ENCODE results near the gene CDCA7L.

The CDCA7L gene

DNA sequence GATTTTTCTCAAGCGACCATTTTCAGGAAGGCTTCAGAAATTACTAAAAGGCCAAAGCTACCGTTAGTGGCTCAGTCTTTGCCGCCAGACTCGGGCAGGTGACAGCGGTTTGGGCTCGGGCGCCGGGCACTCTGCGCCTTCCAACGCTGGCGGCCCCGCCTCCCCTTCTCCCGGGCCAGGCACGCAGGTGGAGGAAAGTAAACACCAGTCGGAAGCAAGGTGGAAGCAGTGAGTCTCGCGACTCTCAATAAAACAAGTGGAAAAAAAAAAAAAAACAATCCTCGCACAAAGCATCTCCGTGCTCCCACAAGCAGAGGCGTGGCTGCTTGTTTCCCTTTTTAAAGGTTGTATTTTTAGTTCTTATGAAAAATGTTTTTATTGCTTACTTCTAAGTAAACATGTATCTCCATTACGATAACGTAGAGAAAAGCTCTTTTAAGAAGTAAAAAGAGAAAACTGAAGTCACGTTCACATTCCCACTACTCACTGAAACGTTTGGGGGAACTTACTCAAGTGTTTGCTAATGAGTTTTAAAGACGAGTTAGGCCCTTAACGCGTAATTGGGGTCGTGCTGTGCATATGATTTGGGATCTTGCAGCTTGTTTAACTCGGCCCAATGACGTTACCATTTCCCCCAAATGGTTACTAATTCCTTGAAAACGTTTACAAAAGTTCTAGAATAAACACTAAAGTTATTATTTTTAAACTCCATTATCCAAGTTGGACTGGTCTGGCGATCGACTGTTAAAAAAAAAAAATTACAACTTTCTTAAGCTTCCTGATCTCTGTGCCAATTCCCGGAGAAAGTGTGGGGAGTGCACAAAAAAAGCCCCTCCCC lies 864 bp downstream of the CDCA7L start:
- DNase-seq (ENCODE audit: low spot score), result no peak
- Histone ChIP-seq H3K27ac (no peak overlapping the region), H3K4me3 (peak overlapping the region; percentile 83)
- TF ChIP-seq, protein P1, sequence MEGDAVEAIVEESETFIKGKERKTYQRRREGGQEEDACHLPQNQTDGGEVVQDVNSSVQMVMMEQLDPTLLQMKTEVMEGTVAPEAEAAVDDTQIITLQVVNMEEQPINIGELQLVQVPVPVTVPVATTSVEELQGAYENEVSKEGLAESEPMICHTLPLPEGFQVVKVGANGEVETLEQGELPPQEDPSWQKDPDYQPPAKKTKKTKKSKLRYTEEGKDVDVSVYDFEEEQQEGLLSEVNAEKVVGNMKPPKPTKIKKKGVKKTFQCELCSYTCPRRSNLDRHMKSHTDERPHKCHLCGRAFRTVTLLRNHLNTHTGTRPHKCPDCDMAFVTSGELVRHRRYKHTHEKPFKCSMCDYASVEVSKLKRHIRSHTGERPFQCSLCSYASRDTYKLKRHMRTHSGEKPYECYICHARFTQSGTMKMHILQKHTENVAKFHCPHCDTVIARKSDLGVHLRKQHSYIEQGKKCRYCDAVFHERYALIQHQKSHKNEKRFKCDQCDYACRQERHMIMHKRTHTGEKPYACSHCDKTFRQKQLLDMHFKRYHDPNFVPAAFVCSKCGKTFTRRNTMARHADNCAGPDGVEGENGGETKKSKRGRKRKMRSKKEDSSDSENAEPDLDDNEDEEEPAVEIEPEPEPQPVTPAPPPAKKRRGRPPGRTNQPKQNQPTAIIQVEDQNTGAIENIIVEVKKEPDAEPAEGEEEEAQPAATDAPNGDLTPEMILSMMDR (IDR thresholded peaks at IDR 0.05), result no peak

- TF ChIP-seq, protein P1 (IDR thresholded peaks at IDR 0.05), result no peak
- Histone ChIP-seq H3K27ac (no peak overlapping the region), H3K4me3 (no peak overlapping the region)
- DNase-seq (ENCODE audit: low spot score), result no peak
Observed at GRCh38 chr7:21943436-21943835, 2.3 kb downstream of the CDCA7L start.

DNA sequence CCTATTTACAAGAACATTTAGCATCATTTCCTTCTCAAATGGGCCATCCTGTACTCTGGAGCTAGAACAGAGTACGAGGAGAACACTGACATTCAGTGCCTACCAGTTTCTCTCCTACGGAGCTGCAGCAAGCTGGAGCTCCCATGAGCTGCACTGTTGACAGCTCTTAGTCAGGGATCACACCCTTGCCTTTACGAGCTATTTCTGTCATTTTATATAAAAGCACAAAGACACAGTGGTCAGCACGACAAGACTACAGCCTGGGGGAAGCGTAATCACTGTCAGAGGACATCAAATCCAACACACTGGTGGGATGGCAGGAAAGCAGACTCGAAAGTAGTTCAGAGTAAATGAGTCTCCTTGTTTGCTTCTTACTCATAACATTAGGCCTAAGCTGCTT lies 2.7 kb downstream of the CDCA7L start:
- no peak overlapping the region for H3K27ac ChIP-seq
- no peak overlapping the region for H3K4me3 ChIP-seq
- TF ChIP-seq, protein P1 (IDR thresholded peaks at IDR 0.05), result no peak
- no peak for DNase-seq (ENCODE audit: low spot score)

- TF ChIP-seq, protein P1 (IDR thresholded peaks at IDR 0.05), result no peak
- Histone ChIP-seq H3K27ac (no peak overlapping the region), H3K4me3 (no peak overlapping the region)
- DNase-seq (ENCODE audit: low spot score), result no peak
Observed at GRCh38 chr7:21941611-21942141, 4.0 kb downstream of the CDCA7L start.

GRCh38 chr7:21939858-21940372 lies 5.8 kb downstream of the CDCA7L start:
- Histone ChIP-seq H3K4me3 (no peak overlapping the region), H3K27ac (no peak overlapping the region)
- TF ChIP-seq, protein P1 (IDR thresholded peaks at IDR 0.05), result no peak
- DNase-seq (ENCODE audit: low spot score), result no peak

DNA sequence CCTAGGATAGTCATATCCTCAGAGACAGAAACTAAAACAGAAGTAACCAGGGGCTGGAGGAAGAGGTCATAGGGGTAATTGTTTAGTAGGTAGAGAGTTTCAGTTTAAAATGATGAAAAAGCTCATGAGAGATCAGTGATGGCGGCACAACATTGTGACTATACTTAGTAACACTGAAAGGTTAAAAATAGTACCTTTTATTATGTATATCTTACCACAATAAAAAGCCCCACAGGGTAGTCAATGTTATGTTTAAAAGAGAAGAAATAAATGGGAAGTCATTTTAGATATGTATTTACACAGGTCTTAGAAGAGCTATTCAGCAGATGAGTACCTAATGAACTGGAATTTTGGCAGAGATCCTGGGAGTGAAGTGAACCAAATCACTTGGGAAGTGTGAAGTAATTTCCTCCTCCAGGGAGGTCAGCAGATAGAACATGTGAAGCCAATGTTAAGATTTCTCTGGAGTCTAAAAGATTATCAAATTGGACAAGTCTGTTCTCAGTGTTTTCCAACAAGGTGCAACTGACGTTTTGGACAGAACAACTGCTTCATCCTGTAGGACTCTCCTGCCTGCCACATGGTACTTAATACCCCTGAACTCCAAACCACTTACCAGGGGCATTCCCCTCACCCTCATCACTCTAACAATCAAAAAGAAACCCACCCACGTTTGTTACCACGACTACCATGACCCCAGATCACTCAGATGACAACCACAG lies 6.4 kb downstream of the CDCA7L start:
- TF ChIP-seq, protein P1 (IDR thresholded peaks at IDR 0.05), result no peak
- Histone ChIP-seq H3K4me3 (no peak overlapping the region), H3K27ac (no peak overlapping the region)
- DNase-seq (ENCODE audit: low spot score), result no peak
